Coronary artery (tissue), 2 donors: ENCODE results near the gene ANK3.

Experiments used
- DNase-seq: peaks from one replicate; pipeline ENCODE4 v3.0.0-alpha.2; 2017; ENCODE audit warnings: low spot score
- H3K27ac ChIP-seq, 2 donors: fragments of 200-600 bp; sonication (generic); one replicate each; pipeline ENCODE4 v1.5.1; 2016 to 2019
- H3K4me3 ChIP-seq: fragments of 200-600 bp; sonication (generic); 2 replicates; pipeline ENCODE4 v1.5.1; 2016; ENCODE audit warnings: mild to moderate bottlenecking, moderate library complexity
- CTCF ChIP-seq: fragments of 200-600 bp; sonication (generic); IDR thresholded peaks from one replicate; pipeline ENCODE4 v1.5.1; 2019; ENCODE audit warnings: antibody characterized with exemption

The ANK3 gene

GRCh38 chr10:60006062-60006461 is 383.6 kb downstream of the ANK3 start:
- H3K27ac ChIP-seq: no peak overlapping the region
- H3K4me3 ChIP-seq: no peak overlapping the region
- no peak for DNase-seq
- TF ChIP-seq CTCF: no peak

DNA sequence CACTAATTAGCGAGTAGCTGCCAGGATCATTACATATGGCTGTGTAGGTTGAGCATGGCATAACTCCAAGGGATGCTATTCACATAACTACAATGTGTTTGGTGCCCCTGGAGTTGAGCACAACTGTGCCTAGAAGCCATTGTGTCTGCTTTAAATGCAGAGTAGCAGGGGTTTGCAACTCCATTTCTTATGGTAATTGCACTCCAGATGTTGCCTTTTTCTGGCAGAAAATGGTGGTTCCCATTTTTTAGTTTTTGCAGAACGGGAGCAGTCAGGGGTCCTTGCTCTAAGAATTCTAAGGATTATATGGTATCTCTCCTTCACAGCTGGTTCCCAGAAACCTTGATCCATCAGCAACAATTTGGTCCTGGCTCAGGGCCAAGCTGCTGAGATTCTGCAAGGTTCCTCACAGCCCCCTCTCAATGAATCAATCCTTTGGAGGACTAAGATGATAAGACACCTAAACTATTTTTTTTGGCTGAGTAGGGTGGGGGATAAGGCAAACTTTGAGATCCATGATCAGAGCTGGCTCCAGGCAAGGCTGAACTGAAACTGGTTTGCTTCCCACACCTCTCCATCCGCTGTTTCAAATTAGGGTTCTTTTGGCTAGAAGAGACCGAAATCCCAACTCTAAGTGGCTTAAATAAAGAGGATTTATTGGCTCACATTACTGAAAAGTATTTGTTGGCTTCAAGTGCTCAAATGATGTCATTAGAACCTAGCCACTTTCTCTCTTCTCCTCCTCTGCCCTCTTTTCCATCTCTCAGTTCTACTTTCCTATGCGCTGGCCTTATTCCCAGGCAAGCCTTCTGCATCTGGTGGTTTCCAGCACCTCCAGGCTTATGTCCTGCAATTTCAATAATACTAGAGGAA is 385.8 kb downstream of the ANK3 start:
- no peak for TF ChIP-seq CTCF
- no peak for DNase-seq
- no peak overlapping the region for H3K4me3 ChIP-seq
- no peak overlapping the region for H3K27ac ChIP-seq

DNA sequence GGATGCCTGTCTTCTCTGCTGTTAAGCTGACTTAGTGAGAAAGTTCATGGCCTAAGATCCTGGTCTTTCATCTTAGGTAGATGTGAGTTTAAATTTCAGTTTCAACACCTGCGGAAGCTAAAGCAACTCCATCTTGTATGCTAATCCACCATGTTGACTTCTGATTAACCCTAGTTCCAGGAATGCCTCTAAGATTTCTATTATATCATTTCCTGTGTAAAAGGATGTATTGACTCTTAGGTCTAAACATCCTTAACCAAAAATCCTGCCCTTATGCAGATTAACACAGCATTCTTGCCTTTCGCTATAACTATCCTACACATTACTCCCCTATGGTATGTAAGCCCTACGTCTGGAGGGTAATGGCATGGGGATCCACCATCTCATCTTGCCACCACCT is 388.9 kb downstream of the ANK3 start:
- no peak overlapping the region for H3K4me3 ChIP-seq
- no peak for TF ChIP-seq CTCF
- H3K27ac ChIP-seq: no peak overlapping the region
- no peak for DNase-seq

GRCh38 chr10:59997827-59998525 is 391.7 kb downstream of the ANK3 start:
- no peak overlapping the region for H3K4me3 ChIP-seq
- no peak overlapping the region for H3K27ac ChIP-seq
- no peak for DNase-seq
- no peak for TF ChIP-seq CTCF

GRCh38 chr10:59995862-59996261 is 393.8 kb downstream of the ANK3 start:
- TF ChIP-seq CTCF: no peak
- no peak overlapping the region for H3K4me3 ChIP-seq
- no peak overlapping the region for H3K27ac ChIP-seq
- DNase-seq: no peak

DNA sequence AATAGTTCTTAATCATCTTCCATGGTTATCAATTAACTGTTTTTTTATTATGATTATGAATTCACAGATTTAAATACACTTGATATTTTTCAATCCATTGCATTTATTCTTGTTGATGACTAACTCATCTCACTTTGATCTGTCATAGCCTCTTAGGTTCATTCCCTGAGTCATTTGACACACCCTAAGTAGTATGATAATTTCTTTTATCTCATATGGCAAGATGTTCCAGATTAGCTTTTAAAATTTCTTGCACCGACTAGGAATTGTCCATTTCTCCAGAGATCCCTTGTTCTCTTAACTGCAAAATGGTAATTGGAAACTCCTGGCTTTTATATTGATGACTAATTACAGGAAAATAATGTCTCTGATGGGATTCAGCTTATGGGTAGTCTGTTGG is 395.7 kb downstream of the ANK3 start:
- Histone ChIP-seq H3K4me3 (no peak overlapping the region), H3K27ac (no peak overlapping the region)
- DNase-seq: no peak
- TF ChIP-seq CTCF: no peak

DNA sequence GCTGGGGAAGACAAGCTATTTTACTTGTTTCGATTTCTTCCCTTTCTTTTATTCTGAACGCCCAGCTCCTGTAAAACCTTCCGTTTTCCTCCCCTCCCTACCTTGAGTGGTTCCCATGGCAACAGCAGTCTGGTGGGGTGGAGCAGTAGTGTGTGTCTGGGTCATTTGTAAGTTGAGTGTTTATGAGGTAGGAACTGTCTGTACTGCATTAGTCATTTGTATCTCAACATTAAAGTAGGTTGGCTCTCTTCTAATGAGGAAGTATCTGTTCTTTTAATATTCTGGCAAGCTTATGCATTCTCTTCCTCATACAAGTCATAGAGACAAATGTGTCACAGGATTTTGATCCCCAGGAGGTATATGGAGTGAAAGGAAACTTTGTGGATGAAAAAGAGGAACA is 398.0 kb downstream of the ANK3 start:
- Histone ChIP-seq H3K4me3 (no peak overlapping the region), H3K27ac (no peak overlapping the region)
- no peak for TF ChIP-seq CTCF
- DNase-seq: no peak
